ENCODE data around the gene EHMT2.

EHMT2 gene

DNA sequence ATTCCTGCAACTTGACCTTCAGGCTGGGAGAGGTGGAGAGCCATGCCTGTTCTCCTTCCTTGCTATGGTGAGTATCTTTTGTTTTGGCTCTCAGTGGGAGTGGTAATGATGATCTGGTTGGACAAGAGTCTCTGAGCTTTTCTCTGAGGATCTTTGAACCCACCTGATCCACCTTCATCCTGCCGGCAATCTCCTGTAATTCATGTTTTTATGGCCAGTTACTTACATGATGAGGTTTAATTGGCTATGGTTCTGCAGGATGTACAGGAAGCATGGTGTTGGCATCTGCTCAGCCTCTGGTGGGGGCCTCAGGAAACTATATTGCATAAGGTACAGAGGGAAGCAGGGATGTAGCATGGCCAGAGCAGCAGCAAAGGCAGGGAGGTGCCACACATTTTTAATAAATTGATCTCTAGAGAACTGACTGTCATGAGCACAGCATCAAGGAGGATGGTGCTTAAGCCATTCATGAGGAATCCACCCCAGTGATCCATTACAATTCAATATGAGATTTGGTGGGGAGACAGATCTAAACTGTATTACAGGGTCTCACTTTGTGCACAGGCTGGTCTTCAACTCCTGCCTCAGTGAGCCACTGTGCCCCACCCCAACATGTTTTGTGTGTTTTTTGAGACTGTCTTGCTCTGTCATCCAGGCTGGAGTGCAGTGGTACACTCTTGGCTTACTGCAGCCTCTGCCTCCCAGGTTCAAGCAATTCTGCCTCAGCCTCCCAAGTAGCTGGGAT is 60.0 kb downstream of the EHMT2 start:
- peak; percentile 53 for DNase-seq (ENCODE audit: low read depth)
- no peak for TF ChIP-seq CTCF (IDR thresholded peaks at IDR 0.05; ENCODE audit: low read length, missing control alignments)
- H3K4me3 ChIP-seq (replicated peaks; ENCODE audit: low read depth, low read length), result peak overlapping the region; percentile 80

GRCh38 chr6:31836474-31837368 is 60.8 kb downstream of the EHMT2 start:
- peak overlapping the region; percentile 80 for H3K4me3 ChIP-seq (replicated peaks; ENCODE audit: low read depth, low read length)
- peak; percentile 48 for DNase-seq (ENCODE audit: low read depth)
- peak; percentile 6 for TF ChIP-seq CTCF (IDR thresholded peaks at IDR 0.05; ENCODE audit: low read length, missing control alignments)

DNA sequence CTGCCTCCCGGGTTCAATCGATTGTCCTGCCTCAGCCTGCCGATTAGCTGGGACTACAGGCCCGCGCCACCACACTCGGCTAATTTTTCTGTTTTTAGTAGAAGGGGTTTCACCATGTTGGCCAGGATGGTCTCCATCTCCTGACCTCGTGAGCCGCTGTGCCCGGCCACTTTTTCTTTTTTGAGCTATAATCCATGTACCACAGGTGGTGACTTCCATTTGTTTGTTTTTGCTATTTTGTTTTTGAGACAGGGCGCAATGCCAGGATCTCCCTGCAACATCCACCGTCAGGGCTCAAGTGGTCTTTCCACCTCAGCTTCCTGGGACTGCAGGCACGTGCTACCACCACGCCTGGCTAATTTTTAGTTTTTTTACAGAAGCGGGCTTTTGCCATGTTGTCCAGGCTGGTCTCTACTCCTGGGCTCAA is 61.4 kb downstream of the EHMT2 start:
- H3K4me3 ChIP-seq (replicated peaks; ENCODE audit: low read depth, low read length), result peak overlapping the region; percentile 80
- TF ChIP-seq CTCF (IDR thresholded peaks at IDR 0.05; ENCODE audit: low read length, missing control alignments), result no peak
- no peak for DNase-seq (ENCODE audit: low read depth)

DNA sequence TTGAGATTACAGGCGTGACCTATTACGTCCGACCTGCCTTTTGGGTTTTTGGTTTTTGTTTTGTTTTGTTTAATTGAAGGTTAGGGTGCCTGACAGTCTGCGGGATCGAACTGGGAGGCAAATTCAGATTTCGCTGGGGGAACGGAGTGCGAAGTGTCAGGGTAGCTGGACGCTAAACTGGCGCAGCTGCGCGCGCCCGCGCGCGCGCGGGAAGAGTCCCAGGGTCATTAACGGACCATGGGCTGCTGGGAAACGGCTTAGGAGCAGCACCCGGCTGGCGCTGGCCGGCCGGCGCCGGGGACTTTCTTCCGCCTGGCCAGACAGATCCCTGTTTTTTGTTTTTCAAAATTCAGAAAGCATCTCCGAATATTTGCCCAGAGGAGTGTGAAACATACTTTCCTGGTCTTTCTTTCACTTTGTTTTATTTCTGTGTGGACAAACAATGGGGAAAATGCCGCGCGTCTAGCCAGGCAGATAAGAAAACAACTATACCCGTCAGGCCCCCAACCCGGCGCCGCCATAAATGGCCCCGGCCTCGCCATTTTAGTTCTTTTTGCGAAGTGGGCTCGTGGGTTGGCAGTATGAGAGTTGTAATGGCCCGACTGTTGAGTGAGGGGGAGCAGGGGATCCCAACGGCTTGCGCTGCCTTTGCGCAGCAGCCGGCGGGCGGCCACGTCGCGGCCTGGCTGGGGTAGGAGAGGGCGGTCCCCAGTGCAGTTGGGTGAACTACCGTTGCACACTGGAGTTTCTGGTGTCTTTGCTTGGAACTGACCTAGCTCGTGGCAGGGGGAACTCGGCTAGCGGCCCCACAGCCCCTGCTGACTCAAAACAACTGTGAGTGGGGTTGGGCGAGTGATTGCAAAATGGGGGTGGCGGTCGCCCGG is 62.9 kb downstream of the EHMT2 start:
- peak; percentile 85 for DNase-seq (ENCODE audit: low read depth)
- no peak for TF ChIP-seq CTCF (IDR thresholded peaks at IDR 0.05; ENCODE audit: low read length, missing control alignments)
- H3K4me3 ChIP-seq (replicated peaks; ENCODE audit: low read depth, low read length), result peak overlapping the region; percentile 80

DNA sequence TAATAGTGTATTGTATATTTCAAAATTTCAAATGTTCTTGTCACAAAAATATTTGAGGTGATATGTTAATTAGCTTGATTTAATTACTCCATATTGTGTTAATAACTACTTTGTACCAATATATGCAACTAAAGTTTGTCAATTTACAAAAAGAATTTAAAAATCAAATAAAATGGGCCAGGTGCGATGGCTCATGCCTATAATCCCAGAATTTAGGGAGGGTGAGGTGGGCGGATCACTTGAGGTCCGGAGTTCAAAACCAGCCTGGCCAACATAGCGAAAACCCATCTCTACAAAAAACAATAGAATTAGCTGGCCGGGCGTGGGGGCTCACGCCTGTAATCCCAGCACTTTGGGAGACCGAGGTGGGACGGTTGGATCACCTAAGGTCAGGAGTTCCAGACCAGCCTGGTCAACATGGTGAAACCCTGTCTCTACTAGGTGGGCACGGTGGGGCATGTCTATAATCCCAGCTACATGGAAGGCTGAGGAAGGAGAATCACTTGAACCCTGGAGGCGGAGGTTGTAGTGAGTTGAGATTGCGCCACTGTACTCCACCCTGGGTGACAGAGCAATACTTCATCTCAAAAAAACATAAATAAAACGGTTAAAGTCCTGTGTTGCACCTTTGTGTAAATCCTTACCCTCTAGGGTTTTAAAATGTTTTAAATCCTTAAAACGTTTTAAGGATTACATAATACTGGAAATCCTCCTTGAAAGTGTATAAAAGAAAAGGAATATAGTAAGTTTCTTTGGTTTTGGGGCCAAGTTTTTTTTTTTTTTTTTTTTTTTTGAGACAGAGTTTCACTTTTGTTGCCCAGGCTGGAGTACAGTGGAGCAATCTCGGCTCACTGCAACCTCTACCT is 65.9 kb downstream of the EHMT2 start:
- H3K4me3 ChIP-seq (replicated peaks; ENCODE audit: low read depth, low read length), result peak overlapping the region; percentile 71
- no peak for TF ChIP-seq CTCF (IDR thresholded peaks at IDR 0.05; ENCODE audit: low read length, missing control alignments)
- DNase-seq (ENCODE audit: low read depth), result no peak

DNA sequence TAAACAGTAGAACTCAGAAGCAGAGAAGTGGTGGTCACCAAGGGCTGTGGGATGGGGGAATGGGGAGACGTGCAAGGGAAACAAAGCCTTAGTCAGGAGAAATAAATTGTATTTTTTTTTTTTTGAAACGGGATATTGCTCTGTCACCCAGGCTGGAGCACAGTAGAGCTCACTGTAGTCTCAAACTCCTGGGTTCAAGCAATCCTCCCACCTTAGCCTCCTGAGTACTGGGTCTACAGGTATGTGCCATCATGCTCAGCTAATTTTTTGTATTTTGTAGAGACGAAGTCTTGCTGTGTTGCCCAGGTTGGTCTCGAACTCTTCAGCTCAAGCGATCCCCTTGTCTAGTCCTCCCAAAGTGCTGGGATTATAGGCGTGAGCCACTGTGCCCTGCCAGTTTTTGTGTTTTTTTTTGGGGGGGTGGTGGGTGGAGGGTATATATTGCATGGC is 66.6 kb downstream of the EHMT2 start:
- peak overlapping the region; percentile 71 for H3K4me3 ChIP-seq (replicated peaks; ENCODE audit: low read depth, low read length)
- TF ChIP-seq CTCF (IDR thresholded peaks at IDR 0.05; ENCODE audit: low read length, missing control alignments), result no peak

More for the DNA sequence above, 66.6 kb downstream of the EHMT2 start:
- no peak for DNase-seq (ENCODE audit: low read depth)

Data from fibroblast of pulmonary artery (primary cell).